B cell (primary cell): Measurements from ENCODE around the gene UBASH3B. TPM values are rescaled to one million over a fixed set of nuclear protein-coding genes. Genes with fewer than 3 reads are reported as not detected.

Source experiments
- ATAC-seq: fragments of 200-7000 bp; cut with Tn5 transposase; one replicate; pipeline ENCODE4 v1.10.0; 2021; ENCODE audit warnings: low read depth, mild to moderate bottlenecking, moderate number of reproducible peaks, moderate library complexity
- CTCF ChIA-PET: fragments of 350-600 bp; sonication (Branson Sonifier 250); formaldehyde crosslinking; loops from one replicate; lab custom pipeline; 2021; ENCODE audit warnings: antibody characterized with exemption, inconsistent platforms; lab: Charles Lee
- POLR2A ChIA-PET: fragments of 350-600 bp; sonication (Branson Sonifier 250); formaldehyde crosslinking; loops from one replicate; lab custom pipeline; 2021; ENCODE audit warnings: antibody characterized with exemption; lab: Charles Lee
- DNase-seq: peaks from one replicate; pipeline ENCODE4 v3.0.0; 2013
- H2AFZ ChIP-seq: 2 replicates; pipeline ENCODE4 v1.6.1; 2012; ENCODE audit warnings: mild to moderate bottlenecking, low read depth, low read length; ENCODE audit not compliant: insufficient read depth, poor library complexity, severe bottlenecking
- H3K27ac ChIP-seq, 2 donors: 1 replicate in 1 of 2; 2 replicates in 1 of 2; pipeline ENCODE4 v1.5.1; 2012 to 2013; ENCODE audit warnings: low read length in 2 of 2, mild to moderate bottlenecking in 2 of 2, moderate library complexity in 1 of 2
- H3K27me3 ChIP-seq, 4 experiments: fragments of 200-600 bp in 1 of 4; sonication (generic) in 1 of 4; replicated peaks in 1 of 4; 1 replicate in 2 of 4; 2 replicates in 2 of 4; pipeline versions ENCODE4 v1.6.1 to v1.7.0; 2013 to 2016; ENCODE audit warnings: low read length in 3 of 4, mild to moderate bottlenecking in 2 of 4, mixed read lengths in 1 of 4, moderate library complexity in 1 of 4; ENCODE audit not compliant: insufficient read depth in 4 of 4, control insufficient read depth in 3 of 4; ENCODE audit errors: control extremely low read depth in 1 of 4
- H3K36me3 ChIP-seq, 2 experiments: replicated peaks in 1 of 2; 1 replicate in 1 of 2; 2 replicates in 1 of 2; pipeline versions ENCODE4 v1.6.1 to v1.7.1; 2013; ENCODE audit warnings: low read length in 1 of 2; ENCODE audit not compliant: insufficient read depth in 2 of 2, control insufficient read depth in 1 of 2; ENCODE audit errors: control extremely low read depth in 1 of 2, extremely low read depth in 1 of 2
- H3K4me1 ChIP-seq, 2 donors: fragments of 200-600 bp in 1 of 2; sonication (generic) in 1 of 2; 1 replicate in 1 of 2; 2 replicates in 1 of 2; pipeline versions ENCODE4 v1.5.1 to v1.6.1; 2013 to 2017; ENCODE audit warnings: low read length in 2 of 2; ENCODE audit not compliant: control insufficient read depth in 2 of 2, insufficient read depth in 2 of 2
- H3K4me2 ChIP-seq: replicated peaks from 2 replicates; pipeline ENCODE3; 2012; ENCODE audit warnings: mild to moderate bottlenecking, low read depth, low read length; ENCODE audit not compliant: poor library complexity, severe bottlenecking
- H3K4me3 ChIP-seq, 5 experiments: fragments of 200-600 bp in 1 of 5; sonication (generic) in 1 of 5; 1 replicate in 3 of 5; 2 replicates in 2 of 5; pipeline versions ENCODE4 v1.5.1 to v1.7.0; 2011 to 2016; ENCODE audit warnings: low read length in 4 of 5, mild to moderate bottlenecking in 4 of 5, low read depth in 2 of 5, control low read depth in 1 of 5, moderate library complexity in 1 of 5; ENCODE audit not compliant: insufficient read depth in 1 of 5; ENCODE audit errors: control extremely low read depth in 1 of 5, extremely low read depth in 1 of 5
- H3K79me2 ChIP-seq: fragments of 200-600 bp; sonication (generic); one replicate; pipeline ENCODE4 v1.6.0; 2016; ENCODE audit warnings: low read length; ENCODE audit not compliant: control insufficient read depth, insufficient read depth
- H3K9ac ChIP-seq: fragments of 200-600 bp; sonication (generic); 2 replicates; pipeline ENCODE4 v1.6.1; 2017; ENCODE audit warnings: mild to moderate bottlenecking, low read length, moderate library complexity
- H3K9me3 ChIP-seq, 3 donors: one replicate each; pipeline versions ENCODE4 v1.6.1 to v1.7.1; 2013; ENCODE audit warnings: low read length in 2 of 3; ENCODE audit not compliant: control insufficient read depth in 2 of 3, insufficient read depth in 1 of 3; ENCODE audit errors: control extremely low read depth in 1 of 3
- H4K20me1 ChIP-seq: 2 replicates; pipeline ENCODE4 v1.6.0; 2012; ENCODE audit warnings: mild to moderate bottlenecking, low read length; ENCODE audit not compliant: insufficient read depth, control insufficient read depth, poor library complexity, severe bottlenecking
- H3K27ac Mint-ChIP-seq: one replicate; pipeline ENCODE4 v1.8.0; 2021; ENCODE audit warnings: mixed read lengths
- H3K27me3 Mint-ChIP-seq: one replicate; pipeline ENCODE4 v1.8.0; 2021; ENCODE audit warnings: mixed read lengths
- H3K4me1 Mint-ChIP-seq: one replicate; pipeline ENCODE4 v1.8.0; 2021; ENCODE audit warnings: mixed read lengths
- H3K4me3 Mint-ChIP-seq: one replicate; pipeline ENCODE4 v1.8.0; 2021; ENCODE audit warnings: mixed read lengths
- H3K9me3 Mint-ChIP-seq: one replicate; pipeline ENCODE4 v1.8.0; 2022; ENCODE audit warnings: mixed read lengths; ENCODE audit not compliant: insufficient read depth
- CTCF ChIP-seq: fragments of 200-600 bp; IDR thresholded peaks from one replicate; pipeline ENCODE4 v1.8.0; 2022; ENCODE audit warnings: antibody characterized with exemption, mild to moderate bottlenecking
- EZH2 ChIP-seq: IDR thresholded peaks from 2 replicates; pipeline ENCODE4 v1.6.1; 2012; ENCODE audit warnings: borderline replicate concordance, low read depth, mild to moderate bottlenecking, moderate library complexity, low read length; ENCODE audit not compliant: insufficient read depth, poor library complexity, severe bottlenecking
- WGBS: methylation state at CpG from one replicate; pipeline ENCODE4 v1.1.5; 2013; ENCODE audit warnings: missing lambda C conversion rate; ENCODE audit not compliant: insufficient coverage; 5-methylcytosine and 5-hydroxymethylcytosine counted together
- intact Hi-C: fragments of 100-400 bp; cut with micrococcal nuclease; formaldehyde crosslinking; loops from one replicate; pipeline ENCODE4 v1.10.0; 2022
- polyA plus RNA-seq: library from polyadenylated mRNA; depleted of rRNA; stranded (reverse); fragments of >200 nt; gene quantifications from 2 replicates; pipeline ENCODE4 v1.2.3, GENCODE V29; 2012
- total RNA-seq, 2 donors: library from RNA; stranded (reverse); fragments of 120-200 nt in 1 of 2; gene quantifications; 1 replicate in 1 of 2; 2 replicates in 1 of 2; pipeline versions ENCODE4 v1.2.3 to v1.2.4, GENCODE V29; 2013 to 2022

The UBASH3B gene
- total and polyA plus RNA-seq, 2 donors (not counting 1 experiment from before 2014, with no cell fraction given), result 2.3 to 3.6 TPM

DNA sequence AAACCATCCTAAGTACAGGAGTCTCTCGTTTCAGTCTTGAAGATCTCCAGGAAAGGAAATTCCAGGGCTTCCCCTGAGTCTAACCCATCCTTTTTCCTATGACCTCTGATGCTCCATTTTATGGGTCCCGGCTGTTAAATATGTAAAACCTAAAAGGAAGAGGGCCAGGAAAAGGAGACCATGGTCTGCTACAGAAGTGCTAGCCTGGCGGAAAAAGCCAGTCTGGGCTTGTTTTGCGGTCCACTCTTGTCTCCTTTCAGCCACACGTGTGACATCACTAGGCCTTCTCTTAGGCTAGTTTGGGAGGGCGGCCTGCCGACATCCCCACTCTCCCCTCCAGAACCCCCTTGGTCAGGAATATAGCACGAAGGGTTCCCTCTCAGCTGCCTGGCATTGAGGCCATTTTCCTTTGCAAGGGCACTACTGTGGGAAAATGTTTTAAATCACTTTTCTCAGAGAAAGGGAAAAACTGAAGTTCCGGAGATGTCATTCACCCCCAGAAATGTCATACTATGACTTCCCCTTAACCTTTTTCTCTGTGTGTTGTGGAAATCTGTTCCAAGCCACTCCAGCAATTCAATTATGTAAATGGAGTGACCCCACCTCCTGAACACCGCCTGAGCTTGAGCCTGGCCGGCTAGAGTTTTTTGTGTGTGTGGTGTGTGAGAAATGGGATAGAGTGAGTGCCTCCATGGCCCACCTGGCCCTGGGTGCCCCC lies 86.9 kb downstream of the UBASH3B start:
- DNase-seq (no peak), ATAC-seq (no peak)
- no peaks in the 10 kb centered on the region for H3K27me3 Mint-ChIP-seq
- H3K4me1 ChIP-seq, result peaks cover 44 to 50% of the 10 kb centered on the region in 2 donors
- intact Hi-C loops, result no loop called here
- no peak overlapping the region for H2AFZ ChIP-seq
- H3K79me2 ChIP-seq, result peaks cover 7% of the 10 kb centered on the region
- no peaks in the 10 kb centered on the region for H3K4me1 Mint-ChIP-seq
- no peaks in the 10 kb centered on the region for H4K20me1 ChIP-seq
- ChIA-PET POLR2A (no interaction called here), CTCF (interaction anchor here (0.7 to 6.2 kb wide), 2 partner anchors 13 to 38 kb away, joined by 3 to 56 read pairs; no protein-coding TSS in a partner anchor)
- no peak overlapping the region for H3K27ac Mint-ChIP-seq
- H3K4me3 Mint-ChIP-seq, result no peak overlapping the region
- H3K4me3 ChIP-seq, result no peak overlapping the region
- H3K9ac ChIP-seq, result no peak overlapping the region
- no peaks in the 10 kb centered on the region for H3K9me3 Mint-ChIP-seq
- no peaks in the 10 kb centered on the region for H3K9me3 ChIP-seq
- no peaks in the 10 kb centered on the region for H3K27me3 ChIP-seq
- no peaks in the 10 kb centered on the region for H3K36me3 ChIP-seq
- WGBS, result 94% methylated on average over 6 of the region's 11 CpGs
- H3K27ac ChIP-seq, result no peak overlapping the region
- TF ChIP-seq CTCF (no peak), EZH2 (no peak)
- no peak overlapping the region for H3K4me2 ChIP-seq

GRCh38 chr11:122743097-122743741 lies 87.7 kb downstream of the UBASH3B start:
- peak overlapping the region in 1 of 2 donors; percentile 26 for H3K27ac ChIP-seq
- ChIA-PET POLR2A (interaction anchor here (0.6 kb wide), 1 partner anchor 324 kb away, joined by 11 read pairs; no protein-coding TSS in a partner anchor), CTCF (interaction anchor here (0.7 to 6.2 kb wide), 3 partner anchors 12 to 37 kb away, joined by 3 to 56 read pairs (median 3); no protein-coding TSS in a partner anchor)
- H3K36me3 ChIP-seq, result no peaks in the 10 kb centered on the region
- H3K4me1 ChIP-seq, result peaks cover 44 to 57% of the 10 kb centered on the region in 2 donors
- no peaks in the 10 kb centered on the region for H3K9me3 ChIP-seq
- H2AFZ ChIP-seq, result no peak overlapping the region
- no peak for DNase-seq
- intact Hi-C loops, result no loop called here
- Mint-ChIP-seq H3K27ac (no peak overlapping the region), H3K4me1 (peaks cover 4% of the 10 kb centered on the region), H3K4me3 (no peak overlapping the region), H3K9me3 (no peaks in the 10 kb centered on the region), H3K27me3 (no peaks in the 10 kb centered on the region)
- peaks cover 0 to 6% (median under 1%) of the 10 kb centered on the region in 4 experiments for H3K27me3 ChIP-seq
- H3K4me3 ChIP-seq, result no peak overlapping the region
- H3K4me2 ChIP-seq, result peak overlapping the region; percentile 67
- TF ChIP-seq CTCF, result no peak
- TF ChIP-seq EZH2, result no peak
- WGBS, result 59% methylated on average over 4 of the region's 6 CpGs
- no peak for ATAC-seq
- H4K20me1 ChIP-seq, result no peaks in the 10 kb centered on the region
- H3K9ac ChIP-seq, result no peak overlapping the region
- peaks cover 7% of the 10 kb centered on the region for H3K79me2 ChIP-seq
